ENCODE measurements around the gene ITFG2. TPM values are rescaled to one million over a fixed set of nuclear protein-coding genes. Genes with fewer than 3 reads are reported as not detected.
A peak's percentile ranks its signal among the peaks of the same experiment; 100 is the strongest.

ITFG2 gene
- total RNA-seq, 1 experiment from 2014 or later: 39.2 TPM

DNA sequence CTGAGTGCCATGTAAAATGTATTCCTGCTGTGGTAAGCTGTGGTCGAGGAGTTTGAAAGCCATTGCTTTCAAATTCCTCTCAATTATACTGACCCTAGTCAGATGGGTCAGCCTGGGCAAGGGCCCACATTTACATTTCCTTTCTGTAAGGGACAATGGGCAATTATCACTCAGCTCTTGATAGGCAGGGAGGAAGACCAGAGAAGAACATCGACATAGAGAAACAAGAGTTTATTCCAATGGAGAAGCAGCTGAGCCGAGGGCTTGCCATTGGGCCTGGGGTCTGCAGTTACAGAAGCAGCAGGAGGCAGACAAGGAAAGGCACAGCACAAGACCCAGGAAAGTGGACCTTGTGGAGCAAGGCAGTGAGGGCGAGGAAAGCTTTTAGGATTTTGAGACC is 12.7 kb downstream of the ITFG2 start:
- ChIA-PET CTCF (interaction anchor here (0.5 kb wide), 1 partner anchor 60 kb away, joined by 9 read pairs; no protein-coding TSS in a partner anchor), POLR2A (ENCODE audit: low non-redundant PET) (no interaction called here)
- H3K4me3 ChIP-seq (ENCODE audit: low read depth, low read length, poor library complexity, severe bottlenecking): no peak overlapping the region
- TSS peak; percentile 14 for BruUV-seq (replicated peaks)
- H3K4me1 ChIP-seq (ENCODE audit: insufficient read depth, low read length, poor library complexity, severe bottlenecking): no peaks in the 10 kb centered on the region
- TF ChIP-seq, protein P1, sequence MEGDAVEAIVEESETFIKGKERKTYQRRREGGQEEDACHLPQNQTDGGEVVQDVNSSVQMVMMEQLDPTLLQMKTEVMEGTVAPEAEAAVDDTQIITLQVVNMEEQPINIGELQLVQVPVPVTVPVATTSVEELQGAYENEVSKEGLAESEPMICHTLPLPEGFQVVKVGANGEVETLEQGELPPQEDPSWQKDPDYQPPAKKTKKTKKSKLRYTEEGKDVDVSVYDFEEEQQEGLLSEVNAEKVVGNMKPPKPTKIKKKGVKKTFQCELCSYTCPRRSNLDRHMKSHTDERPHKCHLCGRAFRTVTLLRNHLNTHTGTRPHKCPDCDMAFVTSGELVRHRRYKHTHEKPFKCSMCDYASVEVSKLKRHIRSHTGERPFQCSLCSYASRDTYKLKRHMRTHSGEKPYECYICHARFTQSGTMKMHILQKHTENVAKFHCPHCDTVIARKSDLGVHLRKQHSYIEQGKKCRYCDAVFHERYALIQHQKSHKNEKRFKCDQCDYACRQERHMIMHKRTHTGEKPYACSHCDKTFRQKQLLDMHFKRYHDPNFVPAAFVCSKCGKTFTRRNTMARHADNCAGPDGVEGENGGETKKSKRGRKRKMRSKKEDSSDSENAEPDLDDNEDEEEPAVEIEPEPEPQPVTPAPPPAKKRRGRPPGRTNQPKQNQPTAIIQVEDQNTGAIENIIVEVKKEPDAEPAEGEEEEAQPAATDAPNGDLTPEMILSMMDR (conservative IDR thresholded peaks at IDR 0.05; ENCODE audit: low read depth, low read length): no peak
- TF ChIP-seq EZH2 (IDR thresholded peaks at IDR 0.05; ENCODE audit: borderline replicate concordance, low read depth, low read length, poor library complexity, severe bottlenecking): no peak
- H3K27ac ChIP-seq (ENCODE audit: low read depth, low read length, poor library complexity, severe bottlenecking): no peak overlapping the region
- H3K9me3 ChIP-seq (ENCODE audit: low read depth, low read length, poor library complexity, severe bottlenecking): no peaks in the 10 kb centered on the region
- DNase-seq (ENCODE audit: low spot score): no peak
- intact Hi-C loops (cut with micrococcal nuclease; ENCODE audit: unreplicated experiment): no loop called here
- peaks cover 25% of the 10 kb centered on the region for H3K36me3 ChIP-seq (ENCODE audit: insufficient read depth, low read length, poor library complexity, severe bottlenecking)
- no peaks in the 10 kb centered on the region for H3K27me3 ChIP-seq (replicated peaks; ENCODE audit: insufficient read depth, low read depth, low read length, poor library complexity)

DNA sequence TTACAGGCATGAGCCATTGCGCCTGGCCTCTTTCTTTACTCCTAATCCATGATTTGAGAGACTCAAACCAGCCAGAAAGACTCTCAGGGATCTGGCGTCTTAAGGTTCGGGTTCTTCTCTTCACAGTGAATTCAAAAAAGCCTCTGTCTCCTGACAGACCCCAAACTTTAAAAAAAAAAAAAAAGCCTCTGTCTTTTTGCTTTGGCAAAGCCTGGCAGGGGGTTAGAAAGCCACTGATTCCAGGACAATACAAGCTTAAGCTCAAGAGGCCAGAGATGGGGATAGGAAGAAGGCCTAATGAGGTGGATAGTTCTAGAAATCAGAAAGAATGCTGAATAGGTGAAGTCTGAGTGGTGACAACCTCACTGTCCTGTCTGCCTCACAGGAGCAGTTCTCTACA is 13.6 kb downstream of the ITFG2 start:
- no TSS peak for BruUV-seq (replicated peaks)
- no peaks in the 10 kb centered on the region for H3K27me3 ChIP-seq (replicated peaks; ENCODE audit: insufficient read depth, low read depth, low read length, poor library complexity)
- ChIA-PET POLR2A (ENCODE audit: low non-redundant PET) (no interaction called here), CTCF (no interaction called here)
- H3K36me3 ChIP-seq (ENCODE audit: insufficient read depth, low read length, poor library complexity, severe bottlenecking): peaks cover 23% of the 10 kb centered on the region
- H3K27ac ChIP-seq (ENCODE audit: low read depth, low read length, poor library complexity, severe bottlenecking): no peak overlapping the region
- DNase-seq (ENCODE audit: low spot score): no peak
- no peak overlapping the region for H3K4me3 ChIP-seq (ENCODE audit: low read depth, low read length, poor library complexity, severe bottlenecking)
- no peaks in the 10 kb centered on the region for H3K9me3 ChIP-seq (ENCODE audit: low read depth, low read length, poor library complexity, severe bottlenecking)
- intact Hi-C loops (cut with micrococcal nuclease; ENCODE audit: unreplicated experiment): no loop called here
- no peaks in the 10 kb centered on the region for H3K4me1 ChIP-seq (ENCODE audit: insufficient read depth, low read length, poor library complexity, severe bottlenecking)
- TF ChIP-seq EZH2 (IDR thresholded peaks at IDR 0.05; ENCODE audit: borderline replicate concordance, low read depth, low read length, poor library complexity, severe bottlenecking): no peak
- TF ChIP-seq, protein P1 (conservative IDR thresholded peaks at IDR 0.05; ENCODE audit: low read depth, low read length): no peak

DNA sequence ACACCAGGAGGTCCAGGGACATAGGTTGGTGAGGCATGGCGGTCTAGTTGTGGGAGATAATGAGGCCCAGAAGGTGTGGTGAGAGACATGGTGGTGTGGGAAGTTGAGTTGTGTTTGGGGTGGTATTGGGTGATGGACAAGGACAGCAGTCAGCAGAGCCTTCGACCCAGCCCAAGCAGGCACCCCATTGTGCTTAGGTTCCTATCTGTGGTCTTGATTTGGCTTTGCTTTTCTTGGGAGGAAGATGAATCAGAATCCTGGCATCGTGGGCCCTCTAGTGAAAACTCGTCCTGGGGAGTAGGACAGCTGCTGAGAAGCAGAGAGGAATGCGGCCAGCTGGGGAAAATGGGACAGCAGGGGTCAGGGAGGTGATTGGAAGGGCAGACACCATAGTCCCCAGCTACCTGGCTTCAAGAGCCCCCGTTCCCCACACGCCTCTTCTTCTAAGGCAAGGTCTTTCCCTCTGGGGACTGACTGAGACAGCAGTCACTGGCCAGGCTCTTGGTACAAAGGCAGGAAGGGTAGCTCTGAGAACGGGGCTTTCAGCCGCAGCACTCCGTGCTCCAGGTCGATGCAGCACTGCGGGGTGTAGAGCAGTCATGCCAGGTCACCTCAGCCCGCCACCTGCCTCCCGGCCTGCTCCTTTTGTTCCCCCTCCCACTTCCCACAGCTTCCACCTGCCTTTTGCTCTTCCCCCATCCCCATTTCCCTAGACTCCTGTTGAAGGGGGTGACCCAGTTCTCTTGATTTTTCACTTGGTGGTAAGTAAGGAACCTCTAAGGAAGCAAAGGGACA is 14.4 kb downstream of the ITFG2 start:
- no peaks in the 10 kb centered on the region for H3K9me3 ChIP-seq (ENCODE audit: low read depth, low read length, poor library complexity, severe bottlenecking)
- no peak overlapping the region for H3K4me3 ChIP-seq (ENCODE audit: low read depth, low read length, poor library complexity, severe bottlenecking)
- no peak for TF ChIP-seq EZH2 (IDR thresholded peaks at IDR 0.05; ENCODE audit: borderline replicate concordance, low read depth, low read length, poor library complexity, severe bottlenecking)
- TF ChIP-seq, protein P1 (conservative IDR thresholded peaks at IDR 0.05; ENCODE audit: low read depth, low read length): no peak
- ChIA-PET CTCF (no interaction called here), POLR2A (ENCODE audit: low non-redundant PET) (no interaction called here)
- BruUV-seq (replicated peaks): no TSS peak
- intact Hi-C loops (cut with micrococcal nuclease; ENCODE audit: unreplicated experiment): no loop called here
- H3K36me3 ChIP-seq (ENCODE audit: insufficient read depth, low read length, poor library complexity, severe bottlenecking): peaks cover 16% of the 10 kb centered on the region
- H3K27me3 ChIP-seq (replicated peaks; ENCODE audit: insufficient read depth, low read depth, low read length, poor library complexity): no peaks in the 10 kb centered on the region
- DNase-seq (ENCODE audit: low spot score): no peak
- H3K4me1 ChIP-seq (ENCODE audit: insufficient read depth, low read length, poor library complexity, severe bottlenecking): no peaks in the 10 kb centered on the region
- H3K27ac ChIP-seq (ENCODE audit: low read depth, low read length, poor library complexity, severe bottlenecking): no peak overlapping the region
